Stomach smooth muscle (tissue), 2 donors: ENCODE data around the gene PAQR9.

Source experiments
- H3K27ac ChIP-seq: one replicate; pipeline ENCODE4 v1.7.0; 2013; ENCODE audit warnings: mild to moderate bottlenecking, low read length, inconsistent platforms
- H3K27me3 ChIP-seq, 2 donors: one replicate each; pipeline ENCODE4 v1.7.0; 2013; ENCODE audit warnings: low read length in 2 of 2; ENCODE audit not compliant: insufficient read depth in 2 of 2, control insufficient read depth in 1 of 2
- H3K36me3 ChIP-seq, 2 donors: one replicate each; pipeline ENCODE4 v1.7.0; 2013; ENCODE audit warnings: low read length in 2 of 2; ENCODE audit not compliant: control insufficient read depth in 2 of 2, insufficient read depth in 2 of 2
- H3K4me1 ChIP-seq: one replicate; pipeline ENCODE4 v1.7.0; 2013; ENCODE audit warnings: low read length; ENCODE audit not compliant: control insufficient read depth, insufficient read depth
- H3K4me3 ChIP-seq, 2 donors: one replicate each; pipeline ENCODE4 v1.7.0; 2013; ENCODE audit warnings: low read length in 2 of 2
- H3K9ac ChIP-seq, 2 donors: one replicate each; pipeline ENCODE4 v1.7.0; 2013; ENCODE audit warnings: low read length in 2 of 2, mild to moderate bottlenecking in 1 of 2
- H3K9me3 ChIP-seq, 2 donors: one replicate each; pipeline ENCODE4 v1.7.0; 2013; ENCODE audit warnings: low read length in 2 of 2; ENCODE audit not compliant: control insufficient read depth in 2 of 2
- donor health status: healthy.
- donor health status: Pancreatic carcinoma.

The PAQR9 gene

DNA sequence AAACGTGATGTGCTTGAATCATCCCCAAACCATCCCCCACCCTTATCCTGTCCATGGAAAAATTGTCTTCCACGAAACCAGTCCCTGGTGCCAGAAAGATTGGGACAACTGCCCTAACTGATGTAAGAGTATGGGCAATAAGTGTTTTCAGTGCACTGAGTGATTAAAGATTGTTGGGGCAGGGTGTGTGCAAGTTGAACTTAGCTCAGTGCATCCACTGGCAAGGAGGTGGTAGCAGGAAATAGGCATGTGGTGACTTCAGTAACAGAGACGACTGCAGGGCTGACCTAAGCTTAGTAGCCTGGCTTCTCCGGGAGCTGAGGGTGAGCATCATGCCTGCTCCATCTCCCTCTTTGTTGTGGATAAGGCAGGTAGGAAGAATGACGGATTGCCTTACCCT is 27.5 kb downstream of the PAQR9 start:
- no peak overlapping the region for H3K27ac ChIP-seq
- H3K27me3 ChIP-seq, result peaks cover 0 to 4% of the 10 kb centered on the region in 2 donors
- no peaks in the 10 kb centered on the region for H3K9me3 ChIP-seq
- no peak overlapping the region for H3K9ac ChIP-seq
- no peaks in the 10 kb centered on the region for H3K36me3 ChIP-seq
- no peaks in the 10 kb centered on the region for H3K4me1 ChIP-seq
- no peak overlapping the region for H3K4me3 ChIP-seq

DNA sequence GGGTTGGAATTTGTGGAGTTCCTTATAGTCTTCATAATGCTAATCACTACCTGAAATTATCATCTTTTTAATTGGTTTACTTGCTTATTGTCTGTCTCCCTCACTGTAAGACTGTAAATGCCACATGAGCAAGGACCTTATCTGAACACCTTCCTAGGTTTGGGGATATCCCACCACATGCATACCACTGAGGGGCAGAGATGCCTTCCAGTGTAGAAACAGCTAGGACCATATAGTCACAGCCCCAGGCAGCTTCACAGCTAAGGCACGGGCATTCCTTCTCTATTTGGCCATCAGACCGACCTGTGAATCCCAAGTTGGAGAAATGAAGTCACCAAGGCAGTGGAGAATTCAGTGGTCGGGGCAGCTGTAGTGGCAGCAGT is 28.6 kb downstream of the PAQR9 start:
- Histone ChIP-seq H3K4me3 (no peak overlapping the region), H3K9ac (no peak overlapping the region), H3K9me3 (no peaks in the 10 kb centered on the region), H3K27ac (no peak overlapping the region), H3K36me3 (no peaks in the 10 kb centered on the region), H3K4me1 (no peaks in the 10 kb centered on the region), H3K27me3 (peaks cover 0 to 4% of the 10 kb centered on the region in 2 donors)

DNA sequence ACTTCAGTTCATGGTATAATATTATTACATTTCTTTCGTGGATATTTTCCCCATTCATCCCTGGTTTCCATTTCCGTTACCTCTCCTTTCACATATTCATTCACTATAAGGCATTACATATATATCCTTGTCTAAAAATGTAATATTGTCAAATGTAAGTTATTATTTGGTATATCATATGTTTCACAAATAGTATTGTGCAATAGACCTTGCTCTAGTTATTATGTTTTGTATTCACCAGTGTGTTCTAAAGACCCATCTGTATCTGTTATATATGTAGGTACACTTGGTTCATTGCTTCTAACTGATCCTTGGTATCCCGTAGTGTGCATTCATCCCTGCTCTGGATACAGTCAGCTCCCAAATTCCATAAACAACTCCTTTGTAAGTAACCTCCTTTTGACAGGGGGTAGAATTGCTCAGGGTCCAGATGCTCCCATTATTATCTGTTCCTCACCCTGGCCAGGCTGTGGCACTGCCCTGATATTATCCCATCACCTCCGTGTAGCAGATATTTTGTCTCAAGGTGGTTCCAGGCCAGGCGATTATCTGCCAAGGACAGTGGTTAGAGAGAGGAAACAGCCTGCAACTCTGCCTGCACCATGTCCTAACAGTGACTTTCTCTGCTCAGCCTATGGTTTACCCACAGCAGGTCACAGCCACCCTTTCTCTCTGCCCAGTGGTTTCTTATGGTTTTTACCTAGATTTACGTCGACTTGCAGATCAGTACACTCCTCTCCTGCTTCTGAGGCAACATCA is 29.2 kb downstream of the PAQR9 start:
- Histone ChIP-seq H3K36me3 (no peaks in the 10 kb centered on the region), H3K9ac (no peak overlapping the region), H3K27ac (no peak overlapping the region), H3K9me3 (no peaks in the 10 kb centered on the region), H3K27me3 (peaks cover 0 to 4% of the 10 kb centered on the region in 2 donors), H3K4me3 (no peak overlapping the region), H3K4me1 (no peaks in the 10 kb centered on the region)

DNA sequence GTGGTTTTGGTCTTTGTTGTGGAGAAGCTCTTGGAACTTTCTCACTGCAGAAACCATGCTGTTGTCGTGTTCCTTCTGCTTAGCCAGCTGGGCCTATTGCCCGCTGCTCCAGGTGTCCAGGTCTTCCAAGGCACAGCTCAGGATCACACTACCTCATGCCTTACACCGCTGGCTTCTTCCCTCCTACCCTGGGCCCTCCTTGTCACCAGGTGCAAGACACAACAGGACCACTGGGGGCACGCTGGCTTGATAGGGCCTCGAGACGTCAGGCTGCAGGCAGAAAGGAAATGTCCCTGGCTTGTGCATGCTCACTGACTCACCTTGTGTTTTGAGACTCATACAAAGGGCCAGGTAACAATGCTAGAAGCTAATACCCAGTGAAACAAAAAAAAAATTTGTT is 32.3 kb downstream of the PAQR9 start:
- Histone ChIP-seq H3K4me3 (no peak overlapping the region), H3K9me3 (no peaks in the 10 kb centered on the region), H3K27ac (no peak overlapping the region)

DNA sequence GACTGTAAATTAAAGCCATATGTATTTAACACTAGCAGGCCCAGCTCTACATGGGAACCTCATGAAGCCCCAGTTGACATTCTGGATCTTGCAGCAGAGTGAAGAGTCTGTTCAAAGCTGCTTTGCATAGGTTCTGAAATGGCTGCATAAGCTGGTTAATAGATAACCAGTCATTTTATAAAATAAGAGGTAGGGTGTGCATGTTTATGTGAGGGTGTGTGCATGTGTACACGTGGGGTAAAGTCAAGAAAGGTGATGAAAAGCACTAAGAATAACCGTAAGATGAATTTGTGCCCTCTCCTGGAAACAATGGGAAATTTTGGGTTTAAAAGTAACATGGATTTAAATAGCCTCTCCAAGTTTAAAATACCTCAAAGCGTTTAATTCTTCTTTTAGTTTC is 33.0 kb downstream of the PAQR9 start:
- peaks cover 0 to 3% of the 10 kb centered on the region in 2 donors for H3K27me3 ChIP-seq

More for the DNA sequence above, 32.3 kb downstream of the PAQR9 start:
- H3K9ac ChIP-seq, result no peak overlapping the region
- H3K36me3 ChIP-seq, result no peaks in the 10 kb centered on the region
- H3K27me3 ChIP-seq, result peaks cover 0 to 4% of the 10 kb centered on the region in 2 donors
- H3K4me1 ChIP-seq, result no peaks in the 10 kb centered on the region

DNA sequence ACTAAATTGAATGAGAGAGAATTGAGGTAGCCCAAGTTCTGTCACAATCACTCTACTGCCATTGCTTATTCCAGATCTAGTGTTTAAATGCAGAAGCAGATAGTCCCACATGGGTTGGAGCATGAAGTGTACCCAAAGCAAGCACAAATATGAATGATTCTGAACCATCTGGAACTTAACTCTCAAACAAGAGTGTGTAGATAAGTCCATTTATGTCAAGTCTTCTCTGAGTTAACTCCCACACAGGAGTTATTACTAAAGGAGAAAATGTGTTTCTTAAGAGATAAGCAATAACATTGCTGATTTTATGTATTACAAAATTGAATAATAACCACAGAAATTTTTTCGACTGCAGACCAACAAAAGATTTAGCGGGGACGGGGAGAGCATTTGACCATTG is 33.6 kb downstream of the PAQR9 start:
- no peaks in the 10 kb centered on the region for H3K36me3 ChIP-seq
- H3K27me3 ChIP-seq, result no peaks in the 10 kb centered on the region
- H3K27ac ChIP-seq, result no peak overlapping the region
- H3K9ac ChIP-seq, result no peak overlapping the region
- H3K9me3 ChIP-seq, result no peaks in the 10 kb centered on the region
- no peaks in the 10 kb centered on the region for H3K4me1 ChIP-seq
- no peak overlapping the region for H3K4me3 ChIP-seq

More for the DNA sequence above, 33.0 kb downstream of the PAQR9 start:
- no peaks in the 10 kb centered on the region for H3K36me3 ChIP-seq
- no peak overlapping the region for H3K27ac ChIP-seq
- no peaks in the 10 kb centered on the region for H3K9me3 ChIP-seq
- no peaks in the 10 kb centered on the region for H3K4me1 ChIP-seq
- no peak overlapping the region for H3K4me3 ChIP-seq
- no peak overlapping the region for H3K9ac ChIP-seq

DNA sequence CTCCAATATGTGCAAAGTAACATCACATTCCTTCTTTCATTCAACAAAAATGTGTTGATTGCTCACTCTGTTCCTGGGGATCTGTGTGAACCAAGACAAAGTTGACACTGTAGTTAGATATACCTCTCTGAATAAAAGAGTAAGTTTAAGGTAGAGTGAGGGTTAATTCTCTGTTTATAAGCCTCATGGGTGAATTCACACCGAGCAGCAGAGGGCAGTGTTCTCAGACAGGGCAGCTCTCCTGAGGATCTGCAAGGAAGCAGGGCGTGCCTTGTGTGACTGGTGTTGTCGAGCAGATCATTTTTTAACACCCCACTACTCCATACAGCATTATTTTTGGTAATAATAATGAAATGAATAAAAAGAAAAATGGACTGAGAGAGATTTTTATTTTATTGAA is 34.4 kb downstream of the PAQR9 start:
- no peaks in the 10 kb centered on the region for H3K27me3 ChIP-seq
- H3K4me1 ChIP-seq, result no peaks in the 10 kb centered on the region
- H3K9ac ChIP-seq, result no peak overlapping the region
- no peaks in the 10 kb centered on the region for H3K36me3 ChIP-seq
- H3K9me3 ChIP-seq, result no peaks in the 10 kb centered on the region
- no peak overlapping the region for H3K4me3 ChIP-seq
- no peak overlapping the region for H3K27ac ChIP-seq

DNA sequence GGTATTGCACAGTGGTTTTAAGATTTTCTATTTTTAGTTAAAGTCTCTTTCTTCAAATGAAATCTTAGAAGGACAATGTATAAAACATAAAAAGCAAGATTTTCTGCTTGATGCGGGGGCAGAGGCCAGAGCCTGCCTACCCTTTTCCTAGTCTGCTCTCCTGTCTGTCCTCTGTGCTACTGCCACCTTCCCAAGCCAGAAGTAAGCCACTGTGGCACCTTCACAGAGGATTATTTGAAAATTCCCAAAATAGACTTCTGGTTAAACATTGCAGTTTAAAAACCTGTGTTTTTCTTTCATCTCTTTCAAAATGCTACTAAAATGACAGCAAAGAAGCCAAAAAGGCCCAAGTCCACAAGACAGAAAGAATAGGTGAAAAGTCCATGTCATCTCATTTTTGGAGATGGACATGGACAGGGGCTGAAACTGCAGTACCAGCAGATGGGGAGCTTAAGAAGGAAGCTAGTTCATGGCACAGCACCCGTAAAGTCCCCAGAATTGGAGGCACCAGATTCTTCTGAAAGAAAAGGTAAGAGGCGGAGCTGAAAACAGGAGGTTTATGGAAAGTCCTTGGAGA is 37.0 kb downstream of the PAQR9 start:
- Histone ChIP-seq H3K27ac (no peak overlapping the region), H3K36me3 (no peaks in the 10 kb centered on the region), H3K27me3 (no peaks in the 10 kb centered on the region), H3K4me3 (no peak overlapping the region), H3K4me1 (no peaks in the 10 kb centered on the region), H3K9me3 (no peaks in the 10 kb centered on the region), H3K9ac (no peak overlapping the region)

DNA sequence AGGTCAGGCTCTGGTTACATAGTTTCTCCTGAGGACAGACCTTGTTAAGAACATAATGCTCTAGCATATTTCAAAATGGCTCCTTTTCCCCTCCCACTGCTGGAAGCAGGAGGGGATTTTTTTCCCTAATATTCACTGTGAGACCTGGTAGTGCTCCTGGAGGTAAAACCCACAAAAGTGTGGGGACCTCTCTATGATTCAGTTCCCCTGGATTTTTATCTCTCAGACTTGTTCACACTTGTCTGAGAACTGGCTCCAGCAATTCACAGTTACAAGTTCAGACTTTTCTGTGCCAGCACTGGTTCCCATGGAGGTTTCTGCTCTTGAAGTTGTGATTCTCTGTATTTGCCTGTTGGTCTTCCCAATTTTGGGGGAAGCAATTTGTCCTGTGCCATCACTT is 38.3 kb downstream of the PAQR9 start:
- Histone ChIP-seq H3K9me3 (no peaks in the 10 kb centered on the region), H3K27me3 (no peaks in the 10 kb centered on the region), H3K27ac (no peak overlapping the region), H3K4me1 (no peaks in the 10 kb centered on the region), H3K9ac (no peak overlapping the region), H3K36me3 (no peaks in the 10 kb centered on the region), H3K4me3 (no peak overlapping the region)

DNA sequence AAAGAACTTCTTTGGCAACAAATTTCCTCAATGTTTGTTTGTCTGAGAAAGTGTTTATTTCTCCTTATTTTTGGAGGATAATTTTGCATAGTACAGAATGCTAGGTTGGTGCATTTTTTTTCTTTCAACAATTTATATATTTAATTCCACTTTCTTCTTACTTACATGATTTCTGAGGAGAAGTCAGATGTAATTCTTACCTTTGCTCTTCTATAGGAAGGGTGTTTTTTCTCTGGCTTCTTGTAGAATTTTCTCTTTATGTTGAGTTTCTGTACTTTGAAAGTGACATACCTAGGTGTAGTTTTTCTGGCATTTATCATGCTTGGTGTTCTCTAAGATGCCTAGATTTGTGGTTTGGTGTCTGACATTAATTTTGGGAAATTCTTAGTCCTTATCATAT is 39.8 kb downstream of the PAQR9 start:
- Histone ChIP-seq H3K4me3 (no peak overlapping the region), H3K36me3 (no peaks in the 10 kb centered on the region), H3K27me3 (no peaks in the 10 kb centered on the region), H3K27ac (no peak overlapping the region), H3K9ac (no peak overlapping the region), H3K4me1 (no peaks in the 10 kb centered on the region), H3K9me3 (no peaks in the 10 kb centered on the region)

DNA sequence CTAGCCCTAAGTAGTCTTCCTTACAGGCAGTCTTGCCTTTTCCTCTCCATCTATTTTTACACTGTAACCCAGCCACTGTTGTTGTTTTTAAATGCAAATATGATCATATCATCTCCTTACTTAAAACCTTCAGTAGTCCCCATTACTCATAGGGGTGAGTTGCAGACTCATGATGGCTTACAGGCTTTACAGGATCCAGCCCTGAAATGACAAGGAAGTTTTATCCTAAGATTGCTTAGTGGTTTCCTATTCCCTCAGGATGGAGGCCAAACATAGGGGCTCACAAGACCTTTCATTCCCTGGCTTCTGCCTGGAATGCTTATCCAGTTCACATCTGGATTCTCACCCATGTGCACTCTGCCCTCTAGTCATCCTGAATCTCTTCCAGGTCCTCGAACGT is 46.9 kb downstream of the PAQR9 start:
- H3K9me3 ChIP-seq, result no peaks in the 10 kb centered on the region
- H3K4me1 ChIP-seq, result peaks cover 3% of the 10 kb centered on the region
- no peak overlapping the region for H3K4me3 ChIP-seq
- no peak overlapping the region for H3K27ac ChIP-seq
- no peak overlapping the region for H3K9ac ChIP-seq
- no peaks in the 10 kb centered on the region for H3K27me3 ChIP-seq
- H3K36me3 ChIP-seq, result no peaks in the 10 kb centered on the region
